Measurements from ENCODE around the gene GCC2.

GRCh38 chr2:108536911-108537310, 87.9 kb downstream of the GCC2 start:
- TF ChIP-seq CTCF (IDR thresholded peaks at IDR 0.05) = no peak
- no peak for TF ChIP-seq EP300 (IDR thresholded peaks at IDR 0.05)

Data from tibial nerve (tissue), 4 donors.